AG04450 (cell line): Measurements from ENCODE around the gene FERMT3. TPM values are rescaled to one million over a fixed set of nuclear protein-coding genes. Genes with fewer than 3 reads are reported as not detected.

Source experiments
- CTCF ChIA-PET: fragments of 300-600, 350-600 bp; formaldehyde crosslinking; extraction: SDS; loops from one replicate; lab custom pipeline; 2022; ENCODE audit warnings: antibody characterized with exemption, inconsistent platforms; lab: Charles Lee
- POLR2A ChIA-PET: fragments of 350-600 bp; formaldehyde crosslinking; extraction: SDS; loops from one replicate; lab custom pipeline; 2021; ENCODE audit warnings: antibody characterized with exemption, inconsistent platforms; lab: Yijun Ruan, JAX
- DNase-seq: peaks from one replicate; pipeline ENCODE4 v3.0.0-alpha.2; 2011; ENCODE audit warnings: low read depth, low spot score
- H3K27ac ChIP-seq: one replicate; pipeline ENCODE4 v1.5.1; 2012; ENCODE audit warnings: low read depth, low read length, control low read depth
- H3K27me3 ChIP-seq: one replicate; pipeline ENCODE4 v1.6.0; 2012; ENCODE audit warnings: low read length; ENCODE audit not compliant: control insufficient read depth, insufficient read depth
- H3K4me3 ChIP-seq: 2 replicates; pipeline ENCODE4 v1.5.1; 2011; ENCODE audit warnings: mild to moderate bottlenecking, low read depth, low read length, control low read depth
- H3K9me3 ChIP-seq: 2 replicates; pipeline ENCODE4 v1.5.1; 2012; ENCODE audit warnings: low read length; ENCODE audit not compliant: control insufficient read depth, insufficient read depth
- polyA plus RNA-seq: library from polyadenylated mRNA; depleted of rRNA; stranded (reverse); fragments of >200 nt; gene quantifications from 2 replicates; pipeline ENCODE4 v1.2.3, GENCODE V29; 2011
- TF ChIP-seq, protein P1 (sequence below): IDR thresholded peaks from 2 replicates; pipeline ENCODE4 v1.5.1; 2011; ENCODE audit warnings: low read depth, low read length, control low read depth, inconsistent platforms

FERMT3 gene
- polyA plus RNA-seq, 1 experiment = 0.38 TPM

- ChIA-PET CTCF (no interaction called here), POLR2A (no interaction called here)
- TF ChIP-seq, protein P1, sequence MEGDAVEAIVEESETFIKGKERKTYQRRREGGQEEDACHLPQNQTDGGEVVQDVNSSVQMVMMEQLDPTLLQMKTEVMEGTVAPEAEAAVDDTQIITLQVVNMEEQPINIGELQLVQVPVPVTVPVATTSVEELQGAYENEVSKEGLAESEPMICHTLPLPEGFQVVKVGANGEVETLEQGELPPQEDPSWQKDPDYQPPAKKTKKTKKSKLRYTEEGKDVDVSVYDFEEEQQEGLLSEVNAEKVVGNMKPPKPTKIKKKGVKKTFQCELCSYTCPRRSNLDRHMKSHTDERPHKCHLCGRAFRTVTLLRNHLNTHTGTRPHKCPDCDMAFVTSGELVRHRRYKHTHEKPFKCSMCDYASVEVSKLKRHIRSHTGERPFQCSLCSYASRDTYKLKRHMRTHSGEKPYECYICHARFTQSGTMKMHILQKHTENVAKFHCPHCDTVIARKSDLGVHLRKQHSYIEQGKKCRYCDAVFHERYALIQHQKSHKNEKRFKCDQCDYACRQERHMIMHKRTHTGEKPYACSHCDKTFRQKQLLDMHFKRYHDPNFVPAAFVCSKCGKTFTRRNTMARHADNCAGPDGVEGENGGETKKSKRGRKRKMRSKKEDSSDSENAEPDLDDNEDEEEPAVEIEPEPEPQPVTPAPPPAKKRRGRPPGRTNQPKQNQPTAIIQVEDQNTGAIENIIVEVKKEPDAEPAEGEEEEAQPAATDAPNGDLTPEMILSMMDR = no peak
- Histone ChIP-seq H3K4me3 (peak overlapping the region; percentile 66), H3K9me3 (no peaks in the 10 kb centered on the region), H3K27ac (no peak overlapping the region), H3K27me3 (no peaks in the 10 kb centered on the region)
- DNase-seq = no peak
Measured at GRCh38 chr11:64234647-64235379, 28.3 kb downstream of the FERMT3 start.

DNA sequence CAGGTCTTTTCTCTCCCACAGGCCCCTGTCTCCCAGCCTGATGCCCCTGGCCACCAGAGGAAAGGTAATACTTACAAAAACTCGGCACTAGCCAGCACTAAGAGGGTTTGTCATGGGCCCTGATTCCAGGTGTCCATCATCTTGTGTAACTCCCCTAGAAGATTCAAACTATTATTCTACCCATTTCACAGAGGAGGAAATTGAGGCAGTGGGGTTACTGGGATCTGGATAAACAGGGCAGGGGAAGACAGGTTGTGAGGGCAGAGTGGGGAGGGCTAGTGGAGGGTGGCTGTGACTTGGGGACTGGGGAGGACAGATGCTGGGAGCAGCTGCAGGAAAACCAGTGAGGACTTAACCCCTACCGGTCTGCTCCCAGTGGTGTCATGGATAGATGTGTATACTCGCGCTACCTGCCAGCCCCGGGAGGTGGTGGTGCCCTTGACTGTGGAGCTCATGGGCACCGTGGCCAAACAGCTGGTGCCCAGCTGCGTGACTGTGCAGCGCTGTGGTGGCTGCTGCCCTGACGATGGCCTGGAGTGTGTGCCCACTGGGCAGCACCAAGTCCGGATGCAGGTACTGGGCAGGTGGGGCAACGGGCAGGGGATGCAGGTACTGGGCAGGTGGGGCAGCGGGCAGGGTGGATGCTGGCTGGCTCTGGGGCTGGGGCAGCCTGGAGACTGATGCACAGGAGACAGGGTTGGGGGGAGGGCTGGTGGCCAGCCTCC lies 29.1 kb downstream of the FERMT3 start:
- ChIA-PET POLR2A (interaction anchor here (0.5 to 0.6 kb wide), 2 partner anchors 20 to 33 kb away, joined by 4 read pairs; no protein-coding TSS in a partner anchor), CTCF (no interaction called here)
- H3K9me3 ChIP-seq = no peaks in the 10 kb centered on the region
- no peak overlapping the region for H3K27ac ChIP-seq
- no peak for DNase-seq
- H3K27me3 ChIP-seq = no peaks in the 10 kb centered on the region
- TF ChIP-seq, protein P1 = no peak
- peak overlapping the region; percentile 66 for H3K4me3 ChIP-seq

- TF ChIP-seq, protein P1 = no peak
- H3K27me3 ChIP-seq = no peaks in the 10 kb centered on the region
- POLR2A ChIA-PET = no interaction called here
- no peak overlapping the region for H3K27ac ChIP-seq
- DNase-seq = no peak
- CTCF ChIA-PET = no interaction called here
- no peak overlapping the region for H3K4me3 ChIP-seq
- peaks cover 4% of the 10 kb centered on the region; the same call in 1 of the 2 replicates for H3K9me3 ChIP-seq
Measured at GRCh38 chr11:64237484-64237951, 31.0 kb downstream of the FERMT3 start.

- no peak overlapping the region for H3K27ac ChIP-seq
- TF ChIP-seq, protein P1 = no peak
- H3K27me3 ChIP-seq = no peaks in the 10 kb centered on the region
- no peak overlapping the region for H3K4me3 ChIP-seq
- peaks cover 4% of the 10 kb centered on the region; the same call in 1 of the 2 replicates for H3K9me3 ChIP-seq
- no peak for DNase-seq
- POLR2A ChIA-PET = interaction anchor here (0.6 kb wide), 1 partner anchor 243 kb away, joined by 3 read pairs; no protein-coding TSS in a partner anchor
- CTCF ChIA-PET = no interaction called here
Measured at GRCh38 chr11:64238076-64238475, 31.6 kb downstream of the FERMT3 start.
